HG02973 (cell line): ENCODE data around the gene EIPR1.

Experiments
- ATAC-seq: cut with Tn5 transposase; IDR thresholded peaks from one replicate; pipeline ENCODE4 v1.9.1; 2021; ENCODE audit warnings: moderate library complexity; ENCODE audit not compliant: unreplicated experiment

Gene EIPR1

GRCh38 chr2:3277748-3278520 lies 99.7 kb downstream of the EIPR1 start:
- ATAC-seq = no peak

DNA sequence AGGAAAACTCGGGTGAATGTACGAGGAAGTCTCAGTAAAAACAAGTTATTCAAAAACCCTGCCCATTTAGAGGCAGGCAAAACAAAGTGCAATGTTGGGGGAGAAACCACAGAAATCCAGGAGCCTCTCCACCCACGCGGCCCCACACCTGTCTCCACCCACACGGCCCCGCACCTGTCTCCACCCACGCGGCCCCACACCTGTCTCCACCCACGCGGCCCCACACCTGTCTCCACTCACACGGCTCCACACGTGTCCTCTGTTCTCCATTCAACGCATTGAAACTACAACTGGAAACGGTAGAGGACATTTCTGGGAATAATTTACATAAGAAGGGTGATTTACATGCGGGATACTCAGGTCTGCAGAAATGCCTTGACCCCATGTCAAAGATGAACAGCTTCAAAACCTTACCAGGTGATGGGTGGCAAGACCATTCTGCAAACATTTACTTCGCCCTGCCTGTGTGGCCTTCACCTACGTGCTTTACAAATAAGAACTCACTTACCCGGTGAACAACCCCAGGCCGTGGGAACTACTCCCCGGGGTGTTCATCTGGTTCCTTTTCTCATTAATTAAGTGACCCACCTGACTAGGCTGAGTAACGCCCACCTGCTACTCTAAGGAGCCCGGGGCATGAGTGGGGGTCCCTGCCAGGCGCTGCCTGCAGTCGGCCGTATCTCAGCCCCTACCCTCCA lies 100.4 kb downstream of the EIPR1 start:
- ATAC-seq = no peak

GRCh38 chr2:3272761-3273160 lies 104.9 kb downstream of the EIPR1 start:
- ATAC-seq = no peak

- no peak for ATAC-seq
Measured at GRCh38 chr2:3270095-3270478, 107.5 kb downstream of the EIPR1 start.

DNA sequence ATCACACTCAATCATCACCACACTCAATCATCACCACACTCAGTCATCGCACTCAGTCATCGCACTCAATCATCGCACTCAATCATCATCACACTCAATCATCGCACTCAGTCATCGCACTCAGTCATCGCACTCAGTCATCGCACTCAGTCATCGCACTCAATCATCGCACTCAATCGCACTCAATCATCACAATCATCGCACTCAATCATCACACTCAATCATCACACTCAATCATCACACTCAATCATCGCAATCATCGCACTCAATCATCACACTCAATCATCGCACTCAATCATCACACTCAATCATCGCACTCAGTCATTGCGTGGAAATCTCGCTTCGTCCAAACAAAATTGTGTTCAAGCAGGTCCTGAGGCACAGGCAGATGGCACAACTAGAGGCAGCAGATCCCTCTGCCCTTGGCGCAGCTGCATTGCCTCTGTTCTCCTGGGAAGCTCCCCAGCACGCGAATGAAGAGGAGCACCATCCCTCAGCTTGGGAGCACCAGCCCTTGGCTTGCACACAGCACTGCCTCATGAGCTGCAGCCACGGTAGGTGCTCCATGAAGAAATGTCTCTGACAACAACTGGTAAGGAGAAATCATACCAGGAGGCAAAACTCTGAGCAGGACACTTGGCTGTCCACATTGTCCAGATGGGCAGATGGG lies 108.1 kb downstream of the EIPR1 start:
- ATAC-seq = no peak

GRCh38 chr2:3268705-3269029 lies 109.0 kb downstream of the EIPR1 start:
- ATAC-seq = no peak

GRCh38 chr2:3267869-3268704 lies 109.5 kb downstream of the EIPR1 start:
- no peak for ATAC-seq

DNA sequence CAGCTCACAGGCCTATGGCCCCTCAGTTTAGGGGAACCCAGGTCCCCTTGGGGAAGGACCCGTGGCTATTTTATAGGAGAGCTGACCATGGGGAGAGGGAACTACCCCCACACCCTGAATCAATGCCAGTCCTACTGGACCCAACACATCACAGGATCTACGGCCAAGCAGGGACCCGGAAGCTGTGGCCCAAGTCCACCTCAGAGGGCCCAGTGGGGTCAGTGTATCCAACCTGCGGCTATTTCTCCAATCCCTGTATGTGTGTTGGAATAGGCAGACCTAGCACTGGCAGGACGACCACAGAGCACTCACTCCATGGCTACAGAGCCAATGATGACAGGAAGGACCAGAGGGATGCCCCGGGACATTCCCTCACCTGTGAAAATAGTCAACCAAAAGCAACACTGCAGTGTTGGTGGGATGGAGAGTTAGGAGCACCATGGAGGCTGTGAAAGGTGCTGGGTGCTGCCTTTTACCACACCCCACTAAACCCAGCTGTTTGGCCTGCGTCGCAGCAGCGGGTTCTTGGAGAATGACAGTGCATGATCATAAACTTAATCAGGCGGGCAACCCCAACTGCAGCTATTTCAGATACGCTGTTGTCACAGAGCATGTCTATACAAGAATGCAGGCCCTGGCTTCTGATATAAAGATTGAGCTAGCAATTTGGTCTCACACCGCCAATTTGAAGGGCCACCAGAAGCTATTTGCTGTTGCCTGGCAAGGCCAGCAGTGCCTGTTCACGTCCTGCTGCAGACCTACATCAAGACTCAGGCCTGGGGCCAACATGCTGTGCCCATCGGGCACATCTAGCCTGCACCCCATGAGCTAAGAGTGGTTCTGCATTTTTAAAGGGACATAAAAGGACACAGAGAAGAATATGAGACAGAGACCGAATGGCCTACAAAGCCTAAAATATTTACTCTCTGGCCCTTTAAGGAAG lies 110.4 kb downstream of the EIPR1 start:
- ATAC-seq = no peak

DNA sequence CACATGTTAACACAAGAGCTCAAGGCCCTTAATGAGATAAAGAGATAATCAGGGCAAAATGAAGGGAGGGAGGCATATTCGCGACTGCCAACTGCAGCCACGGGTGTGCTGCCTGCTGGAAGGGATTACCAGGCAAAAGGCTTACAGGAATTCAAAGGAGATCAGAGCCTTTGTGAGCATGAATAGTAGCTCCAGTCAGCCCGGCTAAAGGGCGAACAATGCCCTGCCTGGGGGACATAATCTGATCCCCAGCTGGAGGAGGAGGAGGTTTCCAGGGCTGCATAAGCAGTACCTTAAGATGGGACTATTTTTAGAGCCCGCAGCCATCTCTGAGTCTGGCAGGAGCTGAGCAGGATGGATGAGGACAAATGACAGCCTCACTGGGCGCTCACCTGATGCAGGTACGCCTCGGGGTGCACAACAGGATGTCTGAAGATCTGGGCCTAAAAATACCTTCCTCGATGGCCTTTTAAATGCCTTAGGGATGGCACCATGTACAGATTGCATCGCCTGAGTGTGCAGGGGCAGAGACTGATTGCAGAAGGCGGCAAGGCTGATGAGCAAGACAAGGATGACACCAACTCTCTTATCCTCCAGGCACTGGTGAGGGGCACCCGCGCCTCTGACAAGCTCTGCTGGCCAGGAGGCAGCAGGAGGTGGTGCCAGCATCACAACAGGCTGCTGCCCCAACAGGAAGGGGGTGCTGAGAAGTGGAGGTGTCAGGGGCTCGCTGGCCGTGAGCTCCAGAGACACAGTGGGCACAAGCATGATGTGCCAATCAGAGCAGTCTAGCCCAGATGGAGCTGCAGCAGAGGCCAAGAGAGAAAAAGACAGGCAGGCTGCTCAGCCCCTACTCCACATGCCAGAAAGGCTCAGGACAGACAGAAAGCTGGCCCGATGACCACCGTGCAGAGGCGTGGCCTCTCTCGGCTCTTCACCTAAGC lies 111.4 kb downstream of the EIPR1 start:
- ATAC-seq = no peak

DNA sequence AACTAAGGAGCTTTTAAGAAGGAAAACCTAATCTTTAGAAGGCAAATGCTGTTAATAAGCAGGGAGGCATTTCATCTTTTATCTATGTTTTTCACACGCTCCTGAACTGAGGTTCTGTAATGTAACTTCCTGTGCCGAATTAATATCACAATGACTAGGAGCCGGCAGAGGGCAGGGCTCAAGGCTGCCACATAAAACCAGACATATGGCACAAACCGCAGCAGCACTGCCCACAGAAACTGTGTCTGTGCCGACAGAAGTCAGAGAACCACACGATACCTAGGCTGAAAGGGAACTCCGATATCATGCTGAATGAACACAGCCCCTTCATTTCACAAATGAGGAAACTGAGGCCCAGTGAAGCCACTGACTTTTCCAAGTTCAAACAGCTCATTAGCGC lies 112.1 kb downstream of the EIPR1 start:
- no peak for ATAC-seq

DNA sequence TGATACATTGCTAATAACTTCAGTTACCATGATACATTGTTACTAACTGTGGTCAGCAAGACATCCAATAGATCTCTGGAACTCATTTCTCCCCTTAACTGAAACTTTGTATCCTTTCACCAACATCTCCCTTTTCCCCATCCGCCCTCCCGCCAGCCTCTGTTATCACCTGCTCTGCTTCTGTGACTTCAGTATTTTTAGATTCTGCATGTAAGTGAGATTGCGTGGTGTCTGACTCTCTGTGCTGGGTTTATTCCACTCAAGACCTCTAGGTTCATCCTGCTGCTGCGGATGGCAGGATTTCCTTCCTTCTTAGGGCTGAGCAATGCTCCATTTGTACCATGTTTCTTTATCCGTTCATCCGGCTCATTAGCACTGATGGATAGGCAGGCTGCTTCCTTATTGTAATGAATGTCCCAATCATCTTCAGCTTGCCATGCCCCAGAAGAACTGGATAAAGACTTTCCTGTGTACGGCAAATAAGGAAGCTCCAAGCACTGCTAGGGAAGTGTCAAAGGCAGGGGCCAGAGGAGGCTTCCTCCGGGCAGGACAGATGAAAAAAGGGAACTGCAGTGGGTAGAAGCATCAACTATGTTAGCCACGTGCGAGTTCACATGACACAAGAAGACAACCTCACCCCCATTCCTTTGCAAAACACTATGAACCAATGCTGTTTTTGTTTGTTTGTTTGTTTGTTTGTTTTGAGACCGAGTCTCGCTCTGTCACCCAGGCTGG lies 113.4 kb downstream of the EIPR1 start:
- ATAC-seq = no peak

GRCh38 chr2:3263487-3263886 lies 114.1 kb downstream of the EIPR1 start:
- no peak for ATAC-seq

GRCh38 chr2:3262437-3263388 lies 114.9 kb downstream of the EIPR1 start:
- ATAC-seq = no peak

DNA sequence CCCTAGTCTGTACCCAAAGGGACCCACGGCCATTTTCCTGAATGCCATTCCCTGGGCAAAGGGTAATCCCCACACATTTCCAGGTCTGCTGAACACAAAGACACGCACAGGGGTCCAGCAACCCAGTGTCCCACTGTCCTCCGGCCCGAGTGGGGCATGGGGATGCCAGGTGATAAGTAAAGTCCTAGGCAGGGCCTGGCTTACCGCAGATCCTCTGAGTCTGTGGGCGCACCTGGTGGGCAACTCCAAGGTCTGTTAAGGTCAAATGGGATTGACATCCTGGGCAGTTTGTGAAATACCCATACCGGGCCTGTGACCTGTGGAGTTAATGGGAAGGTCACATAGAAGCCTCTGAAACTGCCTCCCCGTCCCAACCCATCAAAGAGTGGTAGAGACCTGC lies 116.1 kb downstream of the EIPR1 start:
- ATAC-seq = no peak

GRCh38 chr2:3260959-3261358 lies 116.7 kb downstream of the EIPR1 start:
- no peak for ATAC-seq

- ATAC-seq = no peak
Measured at GRCh38 chr2:3257826-3258225, 119.8 kb downstream of the EIPR1 start.

DNA sequence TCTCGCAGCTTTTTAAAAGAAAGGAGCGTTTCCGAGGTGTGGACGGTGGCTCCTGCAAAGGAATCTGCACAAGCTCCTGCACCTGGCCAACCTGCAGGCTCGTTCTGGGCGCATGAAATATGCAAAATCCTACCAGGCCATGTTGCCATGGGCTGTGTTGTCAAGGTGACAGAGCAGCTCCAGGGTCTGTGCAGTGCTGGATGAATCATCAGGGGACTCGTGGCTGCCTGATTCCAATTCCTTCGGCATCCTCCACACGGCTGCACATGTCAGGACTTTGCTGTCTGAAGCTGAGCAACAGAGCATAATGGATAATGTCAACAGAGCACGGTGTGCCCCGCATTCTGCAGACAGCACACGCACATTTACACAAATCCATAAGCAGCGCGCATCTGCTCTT lies 120.5 kb downstream of the EIPR1 start:
- ATAC-seq = no peak
